Adrenal gland (tissue), 12 donors: ENCODE results near the gene APOC3. TPM values are rescaled to one million over a fixed set of nuclear protein-coding genes. Genes with fewer than 3 reads are reported as not detected.

Experiments used
- DNase-seq, 7 donors: peaks; one replicate each; pipeline ENCODE4 v3.0.0-alpha.2; 2019 to 2020
- H3K27ac ChIP-seq, 5 donors: fragments of 200-600 bp; sonication (generic) in 4 of 5; 1 replicate in 3 of 5; 2 replicates in 2 of 5; pipeline versions ENCODE4 v1.5.1 to v1.8.0; 2016 to 2020; ENCODE audit warnings: mild to moderate bottlenecking in 1 of 5
- H3K27me3 ChIP-seq: fragments of 200-600 bp; 2 replicates; pipeline ENCODE4 v1.8.0; 2021
- H3K36me3 ChIP-seq, 2 donors: fragments of 200-600 bp; replicated peaks in 1 of 2; 1 replicate in 1 of 2; 2 replicates in 1 of 2; pipeline versions ENCODE4 v1.5.1 to v1.8.0; 2018 to 2022
- H3K4me1 ChIP-seq, 2 donors: fragments of 200-600 bp; replicated peaks in 1 of 2; 1 replicate in 1 of 2; 2 replicates in 1 of 2; pipeline versions ENCODE4 v1.5.1 to v1.8.0; 2018 to 2021
- H3K4me3 ChIP-seq, 4 donors: fragments of 200-600 bp; sonication (generic) in 3 of 4; one replicate each; pipeline ENCODE4 v1.5.1; 2016 to 2018
- H3K9me3 ChIP-seq, 3 donors: fragments of 200-600 bp; sonication (generic) in 1 of 3; replicated peaks in 1 of 3; 1 replicate in 2 of 3; 2 replicates in 1 of 3; pipeline versions ENCODE4 v1.5.1 to v1.8.0; 2016 to 2021
- POLR2A ChIP-seq, 2 donors: fragments of 450-650 bp; IDR thresholded peaks; one replicate each; pipeline ENCODE4 v1.6.1; 2017; ENCODE audit warnings: antibody characterized with exemption in 2 of 2, mild to moderate bottlenecking in 2 of 2, moderate library complexity in 1 of 2
- WGBS, 4 donors: extraction: QIAGEN DNeasy Blood & Tissue Kit in 2 of 4; methylation state at CpG; one replicate each; pipeline versions ENCODE4 v1.1.5 to v1.1.7; 2013 to 2017; 5-methylcytosine and 5-hydroxymethylcytosine counted together
- intact Hi-C, 2 donors: fragments of 100-400 bp; cut with DNase I; formaldehyde crosslinking; loops; one replicate each; pipeline versions ENCODE4 v1.14.1 to v1.15.0; 2022 to 2023
- polyA plus RNA-seq, 3 donors: library from polyadenylated mRNA; stranded (reverse); fragments of 200-250 nt in 2 of 3; fragments of 350-450 nt in 1 of 3; fragmentation: Illumina TruSeq in 1 of 3; extraction: RNeasy Lipid Tissue Mini Kit (QIAGEN cat#74804) in 1 of 3; gene quantifications; one replicate each; pipeline ENCODE4 v1.2.3, GENCODE V29; 2013 to 2014
- total RNA-seq, 9 donors: library from RNA; depleted of rRNA in 4 of 9; stranded (reverse); fragments of >200 nt in 4 of 9; fragments of 120-200 nt in 1 of 9; fragmentation: NEBNext Ultra II Directional in 1 of 9; extraction: Animal tissue kit (Norgen Biotek cat#: 25700) in 1 of 9; gene quantifications; one replicate each; pipeline versions ENCODE4 v1.1.0 to v1.2.4, GENCODE V29; 2013 to 2023
- TF ChIP-seq, protein P1 (sequence below), 6 experiments: fragments of 450-650 bp in 4 of 6; fragments of 200-600 bp in 2 of 6; sonication (generic) in 1 of 6; IDR thresholded peaks; 1 replicate in 5 of 6; 2 replicates in 1 of 6; pipeline versions ENCODE4 v1.5.1 to v1.8.0; 2016 to 2021; ENCODE audit warnings: antibody characterized with exemption in 6 of 6, mild to moderate bottlenecking in 2 of 6, moderate library complexity in 1 of 6
- donor health status: healthy with polysubstance abuse.
- donor health status: Bipolar disorder and iron deficiency.
- donor health status: DM: yes; HTN: yes; CAD: no.
- donor health status: DM: no; HTN: no; CAD: no.
- donor health status: DM: no; HTN: no; CAD: no.
- donor health status: DM: yes; HTN: yes; CAD: no.

APOC3 gene
- total and polyA plus RNA-seq, 12 donors, result 0.20 to 3.1 (median 1.0) TPM; not detected in 5

DNA sequence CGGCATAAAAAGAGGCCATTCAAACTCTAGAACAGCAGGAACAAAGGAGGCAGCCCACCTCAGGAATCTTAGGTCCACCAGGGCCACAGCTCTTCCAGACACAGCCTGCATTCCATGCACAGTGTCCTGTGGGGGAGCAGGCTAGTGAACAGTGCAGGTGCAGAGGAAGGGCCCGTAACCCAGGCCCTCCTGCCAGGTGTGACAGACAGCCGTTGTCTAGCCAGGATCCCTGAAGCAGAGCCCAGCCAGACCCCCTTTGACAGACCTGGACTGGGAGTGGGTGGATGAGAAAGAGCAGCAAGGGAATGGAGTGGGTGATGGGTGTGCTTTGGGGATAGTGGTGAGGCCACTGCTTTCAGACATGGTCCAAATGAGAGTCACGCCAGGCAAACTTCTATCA lies 40.7 kb upstream of the APOC3 start:
- Histone ChIP-seq H3K9me3 (no peaks in the 10 kb centered on the region), H3K27me3 (no peaks in the 10 kb centered on the region), H3K4me1 (peaks cover 0 to 9% of the 10 kb centered on the region in 2 donors), H3K4me3 (no peak overlapping the region), H3K36me3 (peaks cover 0 to 23% of the 10 kb centered on the region in 2 donors), H3K27ac (no peak overlapping the region)
- DNase-seq, result no peak
- intact Hi-C loops, result loop anchor here in 1 of 2 donors (10.0 kb wide), 1 partner anchor 436 kb away; no protein-coding TSS in a partner anchor
- WGBS, 4 donors, result 84 to 93% (median 88%) methylated on average over 4 of the region's 4 CpGs
- no peak for TF ChIP-seq POLR2A (IDR thresholded peaks at IDR 0.05)
- TF ChIP-seq, protein P1, sequence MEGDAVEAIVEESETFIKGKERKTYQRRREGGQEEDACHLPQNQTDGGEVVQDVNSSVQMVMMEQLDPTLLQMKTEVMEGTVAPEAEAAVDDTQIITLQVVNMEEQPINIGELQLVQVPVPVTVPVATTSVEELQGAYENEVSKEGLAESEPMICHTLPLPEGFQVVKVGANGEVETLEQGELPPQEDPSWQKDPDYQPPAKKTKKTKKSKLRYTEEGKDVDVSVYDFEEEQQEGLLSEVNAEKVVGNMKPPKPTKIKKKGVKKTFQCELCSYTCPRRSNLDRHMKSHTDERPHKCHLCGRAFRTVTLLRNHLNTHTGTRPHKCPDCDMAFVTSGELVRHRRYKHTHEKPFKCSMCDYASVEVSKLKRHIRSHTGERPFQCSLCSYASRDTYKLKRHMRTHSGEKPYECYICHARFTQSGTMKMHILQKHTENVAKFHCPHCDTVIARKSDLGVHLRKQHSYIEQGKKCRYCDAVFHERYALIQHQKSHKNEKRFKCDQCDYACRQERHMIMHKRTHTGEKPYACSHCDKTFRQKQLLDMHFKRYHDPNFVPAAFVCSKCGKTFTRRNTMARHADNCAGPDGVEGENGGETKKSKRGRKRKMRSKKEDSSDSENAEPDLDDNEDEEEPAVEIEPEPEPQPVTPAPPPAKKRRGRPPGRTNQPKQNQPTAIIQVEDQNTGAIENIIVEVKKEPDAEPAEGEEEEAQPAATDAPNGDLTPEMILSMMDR (IDR thresholded peaks at IDR 0.05), result no peak

DNA sequence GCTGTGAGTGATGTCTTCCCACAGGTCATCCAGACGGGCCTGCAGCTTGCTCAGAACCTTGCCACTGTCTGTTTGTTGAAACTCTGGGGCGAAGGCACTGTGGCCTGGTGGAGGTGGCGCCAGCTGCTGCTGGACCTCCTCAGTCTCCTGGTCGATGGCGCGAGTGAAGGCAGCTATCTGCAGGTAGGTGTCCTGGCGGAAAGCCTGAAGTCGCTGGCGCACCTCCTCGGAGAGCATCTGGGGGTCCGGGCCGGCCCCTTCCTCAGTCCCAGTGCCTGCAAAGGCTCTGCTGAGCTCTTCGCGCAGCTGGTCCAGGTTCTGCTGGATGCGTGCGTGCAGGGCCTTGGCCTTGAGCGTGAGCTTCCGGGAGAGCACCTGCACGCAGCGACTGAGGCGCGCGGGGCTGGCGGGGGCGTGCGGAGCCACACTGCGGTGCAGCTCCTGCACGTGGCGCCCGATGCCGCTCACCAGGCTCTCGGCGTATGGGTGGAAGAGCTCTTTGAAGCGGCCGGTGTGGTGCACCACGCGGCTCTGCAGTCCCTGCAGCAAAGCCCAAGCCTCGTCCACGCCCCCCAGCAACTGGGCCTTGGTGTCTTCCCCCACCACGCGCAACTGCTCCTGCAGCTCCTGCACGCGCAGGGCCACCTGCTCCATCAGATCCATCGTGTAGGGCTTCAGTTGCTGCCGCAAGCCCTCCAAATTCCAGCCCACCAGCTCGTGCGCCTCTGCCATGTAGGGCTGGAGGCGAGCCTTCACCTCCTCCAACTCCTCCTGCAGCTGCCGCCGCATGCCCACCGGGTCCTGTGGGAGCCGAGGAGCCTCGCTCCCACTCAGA lies 39.3 kb upstream of the APOC3 start:
- 64 to 83% (median 77%) methylated on average over 7 to 53 of the region's 53 CpGs for WGBS, 4 donors
- no peak overlapping the region for H3K4me3 ChIP-seq
- intact Hi-C loops, result loop anchor here (5.0 to 10.0 kb wide), 4 partner anchors 47 to 317 kb away; partner anchors contain the start of gene APOA1 (in 1 of the 2)
- H3K36me3 ChIP-seq, result peaks cover 0 to 9% of the 10 kb centered on the region in 2 donors
- no peak overlapping the region for H3K27ac ChIP-seq
- no peaks in the 10 kb centered on the region for H3K27me3 ChIP-seq
- no peak for DNase-seq
- peaks cover 0 to 9% of the 10 kb centered on the region in 2 donors for H3K4me1 ChIP-seq
- no peaks in the 10 kb centered on the region for H3K9me3 ChIP-seq
- TF ChIP-seq POLR2A (IDR thresholded peaks at IDR 0.05), result no peak
- TF ChIP-seq, protein P1 (IDR thresholded peaks at IDR 0.05), result no peak

DNA sequence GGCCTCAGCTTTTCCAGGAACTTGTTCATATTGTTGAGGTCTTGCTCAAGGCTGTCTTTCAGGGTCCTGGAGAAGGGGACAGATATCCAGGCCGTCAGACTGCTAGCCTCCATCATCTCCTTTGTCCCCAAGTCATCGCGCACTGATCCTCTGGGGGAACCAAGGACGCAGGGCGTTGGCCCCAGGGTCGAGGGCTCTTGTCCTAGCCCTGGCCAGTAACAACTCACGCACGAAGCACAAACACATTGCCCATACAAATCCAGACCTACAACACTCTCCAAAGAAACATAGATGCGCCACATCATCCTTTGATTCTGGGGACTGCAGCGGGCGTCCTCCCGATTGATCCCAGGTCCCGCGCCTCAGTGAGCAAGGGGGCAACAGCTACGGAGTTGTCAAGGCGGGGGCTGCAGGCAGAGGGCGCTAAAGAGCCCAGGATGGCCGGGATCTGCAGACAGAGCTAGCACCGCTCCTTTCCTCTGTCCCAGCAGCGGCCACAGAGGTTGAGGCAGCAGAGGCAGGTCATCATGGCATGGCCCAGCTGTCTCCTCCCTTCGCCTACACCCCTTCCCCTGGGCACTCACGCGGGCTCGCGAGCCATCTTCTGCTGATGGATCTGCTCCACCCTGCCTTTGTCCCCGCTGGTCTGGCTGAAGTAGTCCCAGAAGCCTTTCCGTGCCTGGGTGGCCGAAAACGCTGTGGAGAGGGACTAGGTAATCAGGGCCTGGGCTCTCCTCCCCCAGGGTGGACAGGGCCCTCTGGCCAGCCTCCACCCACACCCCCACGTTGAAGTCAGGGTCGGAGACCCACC lies 38.5 kb upstream of the APOC3 start:
- 26 to 35% (median 27%) methylated on average over 12 to 31 of the region's 31 CpGs for WGBS, 4 donors
- H3K4me1 ChIP-seq, result peaks cover 0 to 9% of the 10 kb centered on the region in 2 donors
- peak; percentile 66 to 89 (median 80) for DNase-seq
- H3K27me3 ChIP-seq, result no peaks in the 10 kb centered on the region
- intact Hi-C loops, result loop anchor here (5.0 to 10.0 kb wide), 4 partner anchors 46 to 316 kb away; partner anchors contain the start of gene APOA1 (in 1 of the 2)
- H3K4me3 ChIP-seq, result no peak overlapping the region
- no peak overlapping the region for H3K27ac ChIP-seq
- H3K9me3 ChIP-seq, result no peaks in the 10 kb centered on the region
- TF ChIP-seq POLR2A (IDR thresholded peaks at IDR 0.05), result no peak
- TF ChIP-seq, protein P1 (IDR thresholded peaks at IDR 0.05), result peak; percentile 79 to 93 (median 85)
- peaks cover 0 to under 1% of the 10 kb centered on the region in 2 donors for H3K36me3 ChIP-seq

DNA sequence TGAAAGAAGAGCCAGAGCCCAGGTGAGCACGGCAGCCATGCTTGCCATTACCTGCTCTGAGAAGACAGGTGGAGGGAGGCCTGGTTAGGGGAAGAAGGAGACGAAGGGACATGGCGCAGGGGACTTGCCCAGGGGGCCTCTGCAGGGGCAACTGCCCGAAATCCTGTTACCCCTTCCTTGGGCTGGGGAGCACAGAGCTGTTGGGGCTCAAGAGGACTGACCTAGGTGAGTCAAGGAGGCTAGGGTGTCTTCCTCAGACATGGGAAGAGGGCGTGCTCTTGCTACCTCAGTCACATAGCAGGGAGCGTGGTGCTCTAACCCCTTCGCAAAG lies 37.9 kb upstream of the APOC3 start, which contains the start of gene APOA5:
TSS of gene APOA5 (minus strand) at position 67 of the 331 bp plus-strand sequence. CDS start at position 48, 19 bp downstream.
- no peaks in the 10 kb centered on the region for H3K9me3 ChIP-seq
- no peaks in the 10 kb centered on the region for H3K36me3 ChIP-seq
- no peak for DNase-seq
- TF ChIP-seq POLR2A (IDR thresholded peaks at IDR 0.05), result no peak
- TF ChIP-seq, protein P1 (IDR thresholded peaks at IDR 0.05), result no peak
- intact Hi-C loops, result loop anchor here (5.0 to 10.0 kb wide), 4 partner anchors 46 to 316 kb away; partner anchors contain the start of gene APOA1 (in 1 of the 2)
- WGBS, 4 donors, result 79 to 92% (median 86%) methylated on average over 7 of the region's 7 CpGs
- no peak within 1 kb of the TSS for H3K4me3 ChIP-seq
- H3K27ac ChIP-seq, result no peak within 1 kb of the TSS
- H3K4me1 ChIP-seq, result peaks cover 0 to 6% of the 10 kb centered on the region in 2 donors
- no peaks in the 10 kb centered on the region for H3K27me3 ChIP-seq
